ENCODE results near the gene DNAJA2. TPM values are rescaled to one million over a fixed set of nuclear protein-coding genes. Genes with fewer than 3 reads are reported as not detected.

Gene DNAJA2
- polyA plus RNA-seq, 1 donor from 2014 or later, result 99.5 TPM

- Histone ChIP-seq H3K36me3 (ENCODE audit: insufficient read depth, low read length) (no peaks in the 10 kb centered on the region), H3K27ac (ENCODE audit: low read length) (no peak overlapping the region), H3K4me2 (ENCODE audit: low read length) (no peak overlapping the region), H3K4me3 (ENCODE audit: low read length) (no peak overlapping the region), H3K79me2 (replicated peaks; ENCODE audit: insufficient read depth, low read length) (no peaks in the 10 kb centered on the region), H4K20me1 (ENCODE audit: insufficient read depth) (no peaks in the 10 kb centered on the region), H3K9me3 (ENCODE audit: low read length) (no peaks in the 10 kb centered on the region), H3K27me3 (ENCODE audit: insufficient read depth, low read depth, low read length) (no peaks in the 10 kb centered on the region), H3F3A (ENCODE audit: insufficient read depth, low read length, poor library complexity, severe bottlenecking) (no peaks in the 10 kb centered on the region), H3K9me2 (ENCODE audit: insufficient read depth, low read length) (no peaks in the 10 kb centered on the region), H2AFZ (ENCODE audit: low read depth, low read length) (no peak overlapping the region), H3K9ac (ENCODE audit: low read length) (no peak overlapping the region)
- TF ChIP-seq REST (IDR thresholded peaks at IDR 0.05; ENCODE audit: borderline replicate concordance) (no peak), RAD21 (conservative IDR thresholded peaks at IDR 0.05) (no peak), SMC3 (conservative IDR thresholded peaks at IDR 0.05; ENCODE audit: poor library complexity) (no peak), POLR2AphosphoS5 (IDR thresholded peaks at IDR 0.05) (no peak), MXI1 (conservative IDR thresholded peaks at IDR 0.05; ENCODE audit: poor library complexity, severe bottlenecking) (no peak), CTCF (IDR thresholded peaks at IDR 0.05; ENCODE audit: poor library complexity, severe bottlenecking) (no peak), EP300 (conservative IDR thresholded peaks at IDR 0.05; ENCODE audit: poor library complexity, severe bottlenecking) (no peak), EZH2 (IDR thresholded peaks at IDR 0.05; ENCODE audit: borderline replicate concordance, insufficient read depth, low read length, poor library complexity, severe bottlenecking) (no peak)
Observed at GRCh38 chr16:46986438-46986837, 13.0 kb upstream of the DNAJA2 start.

GRCh38 chr16:46982335-46982734, 8.9 kb upstream of the DNAJA2 start:
- H3K27ac ChIP-seq (ENCODE audit: low read length), result no peak overlapping the region
- no peaks in the 10 kb centered on the region for H3K27me3 ChIP-seq (ENCODE audit: insufficient read depth, low read depth, low read length)
- no peaks in the 10 kb centered on the region for H3K36me3 ChIP-seq (ENCODE audit: insufficient read depth, low read length)
- no peak overlapping the region for H3K9ac ChIP-seq (ENCODE audit: low read length)
- H3K79me2 ChIP-seq (replicated peaks; ENCODE audit: insufficient read depth, low read length), result no peaks in the 10 kb centered on the region
- no peaks in the 10 kb centered on the region for H4K20me1 ChIP-seq (ENCODE audit: insufficient read depth)
- H3K9me2 ChIP-seq (ENCODE audit: insufficient read depth, low read length), result no peaks in the 10 kb centered on the region
- no peak for TF ChIP-seq EP300 (conservative IDR thresholded peaks at IDR 0.05; ENCODE audit: poor library complexity, severe bottlenecking)
- no peak for TF ChIP-seq REST (IDR thresholded peaks at IDR 0.05; ENCODE audit: borderline replicate concordance)
- no peak for TF ChIP-seq SMC3 (conservative IDR thresholded peaks at IDR 0.05; ENCODE audit: poor library complexity)
- no peak for TF ChIP-seq POLR2AphosphoS5 (IDR thresholded peaks at IDR 0.05)
- no peak for TF ChIP-seq RAD21 (conservative IDR thresholded peaks at IDR 0.05)
- no peak for TF ChIP-seq CTCF (IDR thresholded peaks at IDR 0.05; ENCODE audit: poor library complexity, severe bottlenecking)
- no peak for TF ChIP-seq MXI1 (conservative IDR thresholded peaks at IDR 0.05; ENCODE audit: poor library complexity, severe bottlenecking)
- no peak for TF ChIP-seq TAF1 (IDR thresholded peaks at IDR 0.05; ENCODE audit: low read depth)
- no peak overlapping the region for H3K4me3 ChIP-seq (ENCODE audit: low read length)
- no peak overlapping the region for H2AFZ ChIP-seq (ENCODE audit: low read depth, low read length)
- H3K4me2 ChIP-seq (ENCODE audit: low read length), result no peak overlapping the region
- no peaks in the 10 kb centered on the region for H3F3A ChIP-seq (ENCODE audit: insufficient read depth, low read length, poor library complexity, severe bottlenecking)
- no peaks in the 10 kb centered on the region for H3K9me3 ChIP-seq (ENCODE audit: low read length)
